ENCODE data around the gene DACT2. TPM values are rescaled to one million over a fixed set of nuclear protein-coding genes. Genes with fewer than 3 reads are reported as not detected.

DACT2 gene
- total and polyA plus RNA-seq, 4 donors, result 0.25 to 2.8 (median 0.88) TPM

DNA sequence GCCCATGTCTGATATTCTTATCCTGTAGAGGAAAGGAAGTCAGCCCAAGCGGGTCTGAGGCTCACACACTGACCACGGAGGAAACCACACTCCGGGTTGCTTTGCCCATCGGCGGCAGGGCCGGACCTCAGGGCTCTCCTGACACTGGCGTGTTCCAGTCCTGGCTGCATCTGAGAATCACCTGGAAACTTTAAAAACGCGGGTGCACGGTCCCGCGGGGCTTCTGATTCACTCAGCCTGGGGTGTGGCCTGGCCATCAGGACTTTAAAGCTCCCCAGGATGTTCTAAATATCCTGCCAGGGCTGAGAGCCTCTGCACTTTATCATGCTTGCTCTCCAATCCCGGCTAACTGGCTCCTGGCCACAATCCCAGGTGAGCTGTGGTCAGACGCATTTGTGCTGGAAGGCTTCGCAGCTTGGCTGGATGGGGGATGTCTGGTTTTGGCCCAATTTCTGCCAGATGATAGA is 47.7 kb upstream of the DACT2 start:
- DNase-seq (ENCODE audit: low spot score), result no peak

DNA sequence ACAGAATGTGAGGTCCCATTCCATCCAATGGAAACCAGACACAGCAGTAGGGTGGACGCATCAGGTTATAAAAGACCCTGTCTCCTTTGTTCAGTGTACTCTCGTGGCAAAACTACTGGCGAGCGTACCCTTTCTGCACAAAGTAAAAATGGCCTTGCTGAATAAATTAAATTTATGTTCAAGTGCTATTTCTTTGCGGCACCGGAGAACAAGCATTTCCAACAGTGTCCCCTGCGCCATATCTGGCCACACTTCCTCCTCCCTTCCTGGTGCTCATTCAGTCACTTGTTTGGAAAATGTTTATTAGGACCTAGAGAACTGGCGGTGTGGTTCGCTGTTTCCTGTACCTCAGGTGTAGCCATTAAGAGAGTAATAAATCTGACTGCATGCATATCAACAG is 46.9 kb upstream of the DACT2 start:
- no peak for DNase-seq (ENCODE audit: low spot score)
- H3K36me3 ChIP-seq (ENCODE audit: control insufficient read depth in 4 of 4, insufficient read depth in 3 of 4, low read depth in 1 of 4, low read length in 3 of 4), result no peaks in the 10 kb centered on the region
- H3K27ac ChIP-seq (ENCODE audit: low read depth in 1 of 2, low read length in 2 of 2), result no peak overlapping the region
- H3K4me3 ChIP-seq (ENCODE audit: low read depth in 1 of 3, low read length in 3 of 3), result no peak overlapping the region
- peaks cover 0 to 2% (median 0%) of the 10 kb centered on the region in 4 donors for H3K4me1 ChIP-seq (ENCODE audit: control insufficient read depth in 4 of 4, insufficient read depth in 4 of 4, low read length in 3 of 4)
- no peaks in the 10 kb centered on the region for H3K9me3 ChIP-seq (ENCODE audit: control insufficient read depth in 4 of 4, low read length in 3 of 4)
- TF ChIP-seq FOXA2 (IDR thresholded peaks at IDR 0.05) (no peak), HNF4G (IDR thresholded peaks at IDR 0.05) (no peak), FOXA1 (IDR thresholded peaks at IDR 0.05) (no peak)
- no peak overlapping the region for H3K9ac ChIP-seq (ENCODE audit: low read depth in 1 of 2, low read length in 2 of 2)
- WGBS, result 95% methylated on average over 9 of the region's 9 CpGs
- H3K27me3 ChIP-seq (ENCODE audit: control insufficient read depth in 4 of 4, insufficient read depth in 4 of 4, low read length in 3 of 4), result peaks cover 0 to 3% (median 0%) of the 10 kb centered on the region in 4 donors

More for the DNA sequence above, 47.7 kb upstream of the DACT2 start:
- Histone ChIP-seq H3K4me3 (ENCODE audit: low read depth in 1 of 3, low read length in 3 of 3) (no peak overlapping the region), H3K36me3 (ENCODE audit: control insufficient read depth in 4 of 4, insufficient read depth in 3 of 4, low read depth in 1 of 4, low read length in 3 of 4) (no peaks in the 10 kb centered on the region), H3K27ac (ENCODE audit: low read depth in 1 of 2, low read length in 2 of 2) (no peak overlapping the region), H3K4me1 (ENCODE audit: control insufficient read depth in 4 of 4, insufficient read depth in 4 of 4, low read length in 3 of 4) (peaks cover 0 to 2% (median 0%) of the 10 kb centered on the region in 4 donors), H3K9me3 (ENCODE audit: control insufficient read depth in 4 of 4, low read length in 3 of 4) (no peaks in the 10 kb centered on the region), H3K27me3 (ENCODE audit: control insufficient read depth in 4 of 4, insufficient read depth in 4 of 4, low read length in 3 of 4) (peaks cover 0 to 3% (median 0%) of the 10 kb centered on the region in 4 donors), H3K9ac (ENCODE audit: low read depth in 1 of 2, low read length in 2 of 2) (no peak overlapping the region)
- TF ChIP-seq RAD21 (IDR thresholded peaks at IDR 0.05) (no peak), HNF4A (conservative IDR thresholded peaks at IDR 0.05) (no peak), JUND (IDR thresholded peaks at IDR 0.05) (no peak), HNF4G (IDR thresholded peaks at IDR 0.05) (no peak), YY1 (IDR thresholded peaks at IDR 0.05) (no peak), EGR1 (IDR thresholded peaks at IDR 0.05; ENCODE audit: low read depth in 2 of 2) (no peak), FOXA2 (IDR thresholded peaks at IDR 0.05) (no peak), FOXA1 (IDR thresholded peaks at IDR 0.05) (no peak), GABPA (IDR thresholded peaks at IDR 0.05 in 1 of 2, conservative IDR thresholded peaks at IDR 0.05 in 1 of 2) (no peak), TAF1 (conservative IDR thresholded peaks at IDR 0.05) (no peak), SP1 (IDR thresholded peaks at IDR 0.05) (no peak), NR2F2 (IDR thresholded peaks at IDR 0.05) (no peak), RXRA (IDR thresholded peaks at IDR 0.05) (no peak)
- TF ChIP-seq, protein P1, sequence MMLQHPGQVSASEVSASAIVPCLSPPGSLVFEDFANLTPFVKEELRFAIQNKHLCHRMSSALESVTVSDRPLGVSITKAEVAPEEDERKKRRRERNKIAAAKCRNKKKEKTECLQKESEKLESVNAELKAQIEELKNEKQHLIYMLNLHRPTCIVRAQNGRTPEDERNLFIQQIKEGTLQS (IDR thresholded peaks at IDR 0.05), result no peak
- TF ChIP-seq, protein P2, sequence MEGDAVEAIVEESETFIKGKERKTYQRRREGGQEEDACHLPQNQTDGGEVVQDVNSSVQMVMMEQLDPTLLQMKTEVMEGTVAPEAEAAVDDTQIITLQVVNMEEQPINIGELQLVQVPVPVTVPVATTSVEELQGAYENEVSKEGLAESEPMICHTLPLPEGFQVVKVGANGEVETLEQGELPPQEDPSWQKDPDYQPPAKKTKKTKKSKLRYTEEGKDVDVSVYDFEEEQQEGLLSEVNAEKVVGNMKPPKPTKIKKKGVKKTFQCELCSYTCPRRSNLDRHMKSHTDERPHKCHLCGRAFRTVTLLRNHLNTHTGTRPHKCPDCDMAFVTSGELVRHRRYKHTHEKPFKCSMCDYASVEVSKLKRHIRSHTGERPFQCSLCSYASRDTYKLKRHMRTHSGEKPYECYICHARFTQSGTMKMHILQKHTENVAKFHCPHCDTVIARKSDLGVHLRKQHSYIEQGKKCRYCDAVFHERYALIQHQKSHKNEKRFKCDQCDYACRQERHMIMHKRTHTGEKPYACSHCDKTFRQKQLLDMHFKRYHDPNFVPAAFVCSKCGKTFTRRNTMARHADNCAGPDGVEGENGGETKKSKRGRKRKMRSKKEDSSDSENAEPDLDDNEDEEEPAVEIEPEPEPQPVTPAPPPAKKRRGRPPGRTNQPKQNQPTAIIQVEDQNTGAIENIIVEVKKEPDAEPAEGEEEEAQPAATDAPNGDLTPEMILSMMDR (IDR thresholded peaks at IDR 0.05; ENCODE audit: low read depth, low read length, missing input control), result no peak
- TF ChIP-seq, protein P3, sequence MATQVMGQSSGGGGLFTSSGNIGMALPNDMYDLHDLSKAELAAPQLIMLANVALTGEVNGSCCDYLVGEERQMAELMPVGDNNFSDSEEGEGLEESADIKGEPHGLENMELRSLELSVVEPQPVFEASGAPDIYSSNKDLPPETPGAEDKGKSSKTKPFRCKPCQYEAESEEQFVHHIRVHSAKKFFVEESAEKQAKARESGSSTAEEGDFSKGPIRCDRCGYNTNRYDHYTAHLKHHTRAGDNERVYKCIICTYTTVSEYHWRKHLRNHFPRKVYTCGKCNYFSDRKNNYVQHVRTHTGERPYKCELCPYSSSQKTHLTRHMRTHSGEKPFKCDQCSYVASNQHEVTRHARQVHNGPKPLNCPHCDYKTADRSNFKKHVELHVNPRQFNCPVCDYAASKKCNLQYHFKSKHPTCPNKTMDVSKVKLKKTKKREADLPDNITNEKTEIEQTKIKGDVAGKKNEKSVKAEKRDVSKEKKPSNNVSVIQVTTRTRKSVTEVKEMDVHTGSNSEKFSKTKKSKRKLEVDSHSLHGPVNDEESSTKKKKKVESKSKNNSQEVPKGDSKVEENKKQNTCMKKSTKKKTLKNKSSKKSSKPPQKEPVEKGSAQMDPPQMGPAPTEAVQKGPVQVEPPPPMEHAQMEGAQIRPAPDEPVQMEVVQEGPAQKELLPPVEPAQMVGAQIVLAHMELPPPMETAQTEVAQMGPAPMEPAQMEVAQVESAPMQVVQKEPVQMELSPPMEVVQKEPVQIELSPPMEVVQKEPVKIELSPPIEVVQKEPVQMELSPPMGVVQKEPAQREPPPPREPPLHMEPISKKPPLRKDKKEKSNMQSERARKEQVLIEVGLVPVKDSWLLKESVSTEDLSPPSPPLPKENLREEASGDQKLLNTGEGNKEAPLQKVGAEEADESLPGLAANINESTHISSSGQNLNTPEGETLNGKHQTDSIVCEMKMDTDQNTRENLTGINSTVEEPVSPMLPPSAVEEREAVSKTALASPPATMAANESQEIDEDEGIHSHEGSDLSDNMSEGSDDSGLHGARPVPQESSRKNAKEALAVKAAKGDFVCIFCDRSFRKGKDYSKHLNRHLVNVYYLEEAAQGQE (IDR thresholded peaks at IDR 0.05), result no peak
- TF ChIP-seq, protein P4, sequence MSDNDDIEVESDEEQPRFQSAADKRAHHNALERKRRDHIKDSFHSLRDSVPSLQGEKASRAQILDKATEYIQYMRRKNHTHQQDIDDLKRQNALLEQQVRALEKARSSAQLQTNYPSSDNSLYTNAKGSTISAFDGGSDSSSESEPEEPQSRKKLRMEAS (IDR thresholded peaks at IDR 0.05), result no peak
- 64% methylated on average over 15 of the region's 15 CpGs for WGBS

Data from liver (tissue), 9 donors.